Hepatocyte (in vitro differentiated cells): Measurements from ENCODE around the gene PPP2R3A.
"Not testable (repeated sequence)": the region's sequence is repeated elsewhere in the genome, so short reads cannot be mapped to it uniquely, and the experiment has no call there.

Experiments
- CTCF ChIP-seq: fragments of 200-600 bp; sonication (generic); IDR thresholded peaks from 2 replicates; pipeline ENCODE4 v1.5.1; 2016; ENCODE audit warnings: antibody characterized with exemption, mild to moderate bottlenecking; ENCODE audit not compliant: poor library complexity
- EZH2 ChIP-seq: fragments of 200-600 bp; sonication (generic); IDR thresholded peaks from 2 replicates; pipeline ENCODE4 v1.6.1; 2016; ENCODE audit warnings: antibody characterized with exemption, mild to moderate bottlenecking, borderline replicate concordance
- EZH2phosphoT487 ChIP-seq: fragments of 200-600 bp; sonication (generic); IDR thresholded peaks from one replicate; pipeline ENCODE4 v1.6.1; 2018; ENCODE audit warnings: antibody characterized with exemption, mild to moderate bottlenecking, low read depth, moderate library complexity; ENCODE audit not compliant: unreplicated experiment, severe bottlenecking

- not testable (repeated sequence) for TF ChIP-seq EZH2, CTCF, EZH2phosphoT487
These were observed 226.7 kb downstream of the PPP2R3A start for GRCh38 chr3:136192195-136192594.
